HG03095 (cell line): Measurements from ENCODE around the gene STOML3.

Source experiments
- ATAC-seq: cut with Tn5 transposase; IDR thresholded peaks from one replicate; pipeline ENCODE4 v1.9.1; 2021; ENCODE audit warnings: moderate library complexity; ENCODE audit not compliant: unreplicated experiment

STOML3 gene

DNA sequence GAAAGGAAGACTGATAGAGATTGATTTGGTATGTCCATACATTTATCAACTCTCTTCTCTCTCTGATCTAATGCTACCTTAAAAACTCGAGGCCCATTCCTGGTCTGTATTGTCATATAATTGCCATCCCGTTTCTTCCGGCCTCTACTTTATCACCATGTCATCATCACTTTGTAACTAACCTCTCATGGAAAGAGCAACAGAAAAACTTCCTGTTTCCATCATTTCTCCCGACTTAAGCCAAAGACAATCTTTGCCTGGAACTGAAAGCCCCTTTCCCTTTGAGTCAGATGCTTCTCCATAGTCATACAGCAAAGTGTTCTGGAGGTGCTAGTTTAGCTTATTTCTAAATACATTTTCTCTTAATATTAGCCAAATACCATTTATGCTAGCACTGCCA, 2.8 kb upstream of the STOML3 start:
- no peak for ATAC-seq

DNA sequence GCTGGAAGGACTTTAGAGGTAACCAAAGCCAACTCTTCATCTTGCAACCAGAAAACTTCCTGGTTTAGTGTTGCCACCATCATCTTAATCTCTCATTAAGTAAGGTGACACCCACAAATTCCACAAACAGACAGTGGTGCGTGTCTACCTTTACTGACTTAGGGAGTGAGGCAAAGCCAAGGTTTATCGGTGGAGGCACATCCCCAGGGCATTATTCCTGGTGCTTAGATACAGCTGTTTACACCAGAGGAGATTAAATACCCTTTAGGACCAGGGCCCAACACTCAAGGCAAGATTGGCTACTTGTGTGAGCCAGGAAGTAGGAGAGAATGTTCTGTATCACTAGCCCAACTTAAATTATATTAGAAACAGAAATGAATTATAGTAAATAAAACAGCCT, 9.5 kb downstream of the STOML3 start:
- ATAC-seq = no peak

DNA sequence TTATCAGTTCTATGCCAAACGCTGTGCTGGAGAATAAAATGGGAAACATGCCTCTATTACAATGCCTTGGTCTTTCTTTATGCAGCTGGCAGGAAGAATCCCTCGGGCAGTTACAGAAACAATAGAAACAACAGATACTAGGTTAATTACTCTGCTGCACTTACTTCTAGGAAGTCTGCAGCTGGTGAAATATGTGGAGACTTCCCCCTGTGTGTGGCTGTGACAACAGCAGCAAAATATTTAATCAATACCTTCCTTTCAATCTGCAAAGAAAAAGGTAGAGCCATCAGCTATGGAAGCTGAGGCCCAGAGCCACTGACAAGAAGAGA, 9.9 kb downstream of the STOML3 start:
- ATAC-seq = no peak

DNA sequence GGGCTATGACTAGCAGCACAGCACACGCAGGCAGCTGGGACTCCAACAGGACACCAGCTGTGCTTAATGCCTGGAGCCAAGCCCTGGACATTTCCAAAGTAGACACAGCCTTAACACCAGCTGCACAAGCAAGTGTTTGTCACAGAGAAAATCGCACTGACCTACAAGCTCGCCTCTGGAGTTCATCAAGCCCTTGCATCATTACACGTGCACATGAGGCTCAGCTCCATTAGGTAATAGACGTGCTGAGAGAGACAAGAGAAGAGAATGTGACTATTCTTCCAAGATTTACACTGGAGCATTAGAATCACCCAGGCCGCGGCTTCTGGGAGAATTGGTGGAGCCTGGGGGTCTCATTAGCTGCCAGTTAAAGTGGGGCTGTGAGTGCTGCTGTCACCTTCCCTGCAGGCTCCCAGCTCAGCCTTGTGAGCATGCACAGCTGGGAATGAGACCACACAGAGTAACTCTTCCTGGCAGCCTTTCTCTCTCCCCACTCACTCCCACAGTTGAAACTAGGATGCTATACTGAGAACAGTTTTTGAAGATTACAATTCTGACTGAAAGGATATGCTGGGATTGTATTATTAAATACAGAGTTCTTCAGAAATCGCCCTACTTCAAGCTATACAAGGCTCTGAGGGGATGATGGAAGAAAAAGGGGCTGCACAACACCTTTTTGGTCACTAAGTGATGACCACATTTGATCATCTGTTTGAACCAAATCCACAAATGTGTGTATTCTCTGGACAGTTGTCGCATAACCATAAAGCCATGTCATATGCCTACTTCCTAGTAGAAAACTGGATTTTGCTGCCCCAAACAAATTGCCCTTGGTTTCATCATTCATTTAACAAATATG, 10.5 kb downstream of the STOML3 start:
- no peak for ATAC-seq

DNA sequence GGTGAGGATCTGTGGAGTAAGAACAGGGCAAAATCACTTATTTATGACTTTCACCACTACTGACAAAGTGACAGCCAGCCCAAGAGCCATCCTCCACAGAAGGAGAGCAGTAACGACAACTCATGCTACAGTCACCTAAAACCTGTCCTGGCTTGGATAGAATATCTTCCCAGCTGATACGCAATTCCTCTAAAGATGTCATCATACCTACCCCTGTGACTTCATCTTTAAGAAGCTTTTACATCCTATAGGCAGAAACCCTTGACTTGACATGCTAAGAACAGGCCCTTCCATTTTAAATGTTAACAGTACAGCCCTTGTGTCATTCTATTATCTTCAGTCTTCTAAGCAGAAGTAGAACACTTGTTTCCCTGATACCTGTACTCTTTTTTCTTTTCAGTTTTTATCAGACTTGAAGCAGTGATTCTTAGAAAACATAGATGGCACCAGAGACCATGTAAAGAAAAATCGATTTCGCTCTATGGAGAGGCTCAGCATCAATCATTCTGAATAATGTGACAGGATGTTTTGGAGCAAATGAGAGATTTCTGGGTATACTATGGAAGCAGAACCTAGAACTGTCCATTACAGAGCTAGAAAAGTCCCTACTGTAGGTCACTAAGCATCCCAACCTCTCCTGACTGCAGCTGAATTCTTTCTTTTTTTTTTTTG, 20.1 kb downstream of the STOML3 start:
- ATAC-seq = no peak

DNA sequence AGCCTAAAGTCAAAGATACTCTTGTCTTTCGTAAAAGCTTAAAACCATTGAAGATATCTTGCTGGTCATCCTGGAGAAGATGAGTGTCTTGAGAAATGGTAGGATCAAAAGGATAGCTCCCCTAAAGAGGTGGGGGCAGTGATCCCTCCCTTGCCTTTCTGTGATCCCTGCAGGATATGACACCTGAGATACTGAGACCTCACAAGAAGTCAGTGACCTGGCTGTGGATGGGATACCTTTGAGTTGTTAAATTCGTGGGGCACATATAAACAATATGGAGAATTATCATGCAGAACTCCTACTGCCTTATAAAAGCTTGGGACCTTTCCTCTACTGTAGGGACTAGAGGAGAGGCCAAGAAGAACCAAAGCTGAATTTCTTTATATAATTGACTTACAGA, 21.4 kb downstream of the STOML3 start:
- ATAC-seq = no peak

DNA sequence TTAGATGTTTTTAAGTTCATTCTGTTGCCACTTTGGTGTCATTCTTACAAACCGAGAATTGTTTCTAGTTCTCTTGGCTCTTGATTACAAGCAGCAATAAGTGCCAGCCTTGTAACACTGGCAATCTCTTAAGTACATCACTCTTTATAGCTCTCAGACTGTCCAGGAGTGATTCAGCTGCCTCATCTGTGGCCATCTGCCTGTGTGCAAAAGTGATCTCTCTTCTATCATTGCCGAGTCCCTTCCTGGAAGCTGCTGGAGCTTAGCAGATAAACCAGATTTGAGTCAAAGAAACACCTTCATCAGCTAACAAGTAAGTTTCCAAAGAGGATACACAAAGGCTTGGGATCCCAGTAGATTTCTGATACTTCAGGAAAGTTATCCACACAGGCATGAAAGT, 23.2 kb downstream of the STOML3 start:
- ATAC-seq = no peak

DNA sequence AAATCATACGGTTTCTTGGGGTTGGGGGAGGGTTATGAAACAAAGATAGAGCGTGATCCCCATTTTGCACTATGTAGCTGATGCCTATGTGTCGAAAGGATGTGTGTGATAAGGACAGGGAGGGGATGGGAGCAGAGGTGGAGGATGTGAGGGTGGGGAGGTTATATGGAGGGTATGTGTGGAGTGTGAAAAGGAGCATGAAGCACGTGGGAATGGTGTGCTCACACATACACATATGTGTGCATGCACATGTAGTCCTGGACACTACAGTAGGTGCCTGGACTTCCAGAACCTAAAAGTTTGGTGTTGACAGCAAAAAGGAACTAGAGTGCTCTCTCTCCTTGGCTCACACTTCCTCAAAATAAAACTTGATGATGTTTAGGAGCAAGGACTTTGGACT, 25.4 kb downstream of the STOML3 start:
- ATAC-seq = no peak

DNA sequence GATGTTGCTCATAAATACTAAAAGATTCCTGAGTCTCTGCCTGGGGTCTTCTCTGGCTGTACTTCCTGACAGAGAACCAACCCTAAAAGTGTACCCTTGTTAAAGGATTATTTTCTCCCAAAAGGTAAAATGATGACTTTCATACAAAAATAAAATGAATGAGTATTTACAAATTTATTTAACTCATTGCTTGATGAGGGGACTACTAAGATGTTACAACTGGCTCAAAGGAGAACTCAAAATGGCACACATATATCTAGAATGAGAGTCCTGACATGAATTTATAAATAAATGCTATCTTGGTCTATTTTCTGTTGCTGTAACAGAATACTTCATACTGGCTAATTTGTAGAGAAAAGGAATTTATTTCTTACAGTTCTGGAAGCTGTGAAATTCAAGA, 30.5 kb downstream of the STOML3 start:
- no peak for ATAC-seq

DNA sequence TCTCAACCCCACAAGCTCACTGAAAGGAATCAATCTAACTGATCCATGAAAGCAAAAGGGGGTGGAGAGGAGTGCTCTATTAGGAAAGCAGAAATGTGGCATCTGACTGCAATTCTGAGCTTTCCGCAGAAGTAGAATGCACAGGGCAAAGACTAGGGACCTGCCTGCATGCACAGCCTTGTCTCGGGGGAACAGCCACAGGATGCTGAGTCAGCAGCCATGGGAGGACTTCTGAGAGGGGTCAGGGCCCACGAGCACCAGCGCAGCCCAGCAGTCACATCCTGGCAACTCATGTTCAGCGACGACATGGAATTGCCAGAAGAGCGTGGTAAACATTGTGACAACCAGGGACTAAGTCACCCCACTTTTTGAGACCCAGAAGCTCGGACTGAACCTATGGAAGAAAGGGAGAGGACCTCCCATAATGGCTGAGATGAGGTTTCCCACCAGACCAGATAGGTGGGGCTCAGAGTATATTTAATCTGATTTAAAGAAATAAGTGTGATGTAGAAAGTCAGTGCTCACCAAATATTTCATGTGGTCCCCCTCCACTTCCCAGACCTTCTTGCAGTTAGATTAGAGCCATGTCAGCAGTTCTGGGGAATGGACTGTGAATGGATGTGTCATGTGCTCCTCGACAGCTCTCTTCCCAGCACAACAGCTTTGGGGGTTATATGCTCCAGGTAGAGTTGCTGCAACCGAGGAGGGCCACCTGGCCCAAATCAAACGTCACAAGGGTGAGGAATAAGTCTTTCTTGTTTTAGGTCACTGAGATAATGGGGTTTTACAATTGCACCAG, 32.6 kb downstream of the STOML3 start:
- no peak for ATAC-seq

DNA sequence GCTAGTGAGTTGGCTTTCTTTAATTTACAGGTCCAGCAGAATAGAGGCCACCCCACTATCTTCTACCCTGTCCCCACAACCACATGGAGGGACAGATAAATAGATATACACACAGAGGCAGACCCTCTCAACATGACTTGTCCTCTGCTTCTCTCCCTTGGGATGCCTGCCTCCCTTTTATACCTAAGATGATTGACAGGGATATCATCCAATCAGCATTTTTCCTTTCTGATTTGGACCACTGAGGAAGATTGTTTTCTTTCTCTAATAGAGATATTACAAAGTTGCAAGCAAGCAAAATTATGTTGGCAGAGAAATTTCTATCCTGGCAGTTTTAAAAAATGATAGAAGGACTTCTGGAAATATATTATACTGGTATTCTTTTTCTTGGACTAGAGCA, 35.8 kb downstream of the STOML3 start:
- no peak for ATAC-seq

DNA sequence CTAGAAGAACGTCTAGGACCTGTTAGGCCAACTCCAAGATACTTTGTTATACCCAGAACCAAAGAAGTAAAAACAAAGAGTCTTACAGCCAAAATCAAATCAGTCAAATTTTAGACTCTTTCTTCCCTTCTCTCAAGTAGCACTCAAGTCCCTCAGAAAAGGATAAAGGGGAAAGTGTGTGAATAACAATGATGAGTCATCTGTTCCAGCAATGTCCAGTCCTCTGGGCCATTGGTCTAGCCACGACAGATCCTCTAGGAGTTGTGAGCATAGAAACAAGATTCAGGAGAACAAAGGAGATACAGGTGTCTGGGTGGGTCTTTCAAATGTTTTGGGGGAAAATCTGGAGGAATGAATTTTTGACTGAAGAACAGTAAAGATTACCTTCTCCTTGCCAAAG, 36.3 kb downstream of the STOML3 start:
- ATAC-seq = no peak

DNA sequence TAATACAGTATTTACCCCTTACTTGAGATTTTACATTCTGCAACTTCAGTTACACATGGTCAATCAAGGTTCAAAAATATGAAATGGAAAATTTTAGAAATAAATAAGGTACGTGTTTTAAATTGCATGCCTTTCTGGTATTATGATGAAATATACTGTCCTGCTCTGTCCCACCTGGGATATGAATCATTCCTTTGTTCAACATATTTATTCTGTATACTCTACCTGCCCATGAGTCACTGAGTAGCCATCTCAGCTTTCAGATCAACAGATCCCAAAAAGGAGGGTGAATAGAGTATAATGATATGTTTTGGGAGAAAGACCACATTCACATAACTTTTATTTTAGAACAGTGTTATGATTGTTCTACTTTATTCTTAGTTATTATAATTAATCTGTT, 37.8 kb downstream of the STOML3 start:
- ATAC-seq = no peak

DNA sequence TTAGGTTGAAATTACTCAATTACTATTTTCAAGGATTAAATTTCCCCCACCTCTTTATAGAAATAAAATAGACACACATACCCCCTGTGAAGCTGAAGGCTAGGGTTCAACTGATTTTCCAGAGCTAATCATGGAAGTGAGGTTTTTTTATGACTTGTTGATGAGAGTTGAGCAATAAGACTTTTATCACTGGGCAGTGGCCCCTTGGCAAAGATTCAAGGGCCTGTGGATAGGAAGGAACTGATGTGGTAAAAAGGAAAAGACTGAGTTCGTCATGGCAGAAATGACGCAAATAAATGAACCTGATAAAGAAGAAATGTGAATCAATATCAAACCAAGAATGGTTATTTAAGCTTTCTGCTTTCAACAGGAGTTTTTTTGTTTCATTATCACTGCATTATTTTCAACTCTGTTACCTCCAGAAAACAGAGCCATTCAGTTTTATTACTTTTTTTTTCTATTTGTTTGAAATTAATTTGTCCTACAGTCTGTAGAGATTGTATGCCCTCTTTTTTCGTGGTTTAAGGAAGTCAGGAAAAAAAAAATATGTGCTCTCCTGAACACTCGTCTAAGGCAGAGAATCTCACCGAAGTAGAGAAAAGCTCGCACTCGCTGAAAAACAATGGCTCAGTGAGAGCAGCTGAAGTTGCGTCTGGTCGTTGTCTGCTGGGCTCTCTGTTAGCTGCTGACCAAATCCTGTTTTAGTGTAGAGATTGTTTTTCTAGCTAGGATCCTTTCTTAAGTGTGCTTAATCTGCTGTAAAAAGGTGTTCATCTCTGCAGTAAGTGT, 38.9 kb downstream of the STOML3 start:
- no peak for ATAC-seq

DNA sequence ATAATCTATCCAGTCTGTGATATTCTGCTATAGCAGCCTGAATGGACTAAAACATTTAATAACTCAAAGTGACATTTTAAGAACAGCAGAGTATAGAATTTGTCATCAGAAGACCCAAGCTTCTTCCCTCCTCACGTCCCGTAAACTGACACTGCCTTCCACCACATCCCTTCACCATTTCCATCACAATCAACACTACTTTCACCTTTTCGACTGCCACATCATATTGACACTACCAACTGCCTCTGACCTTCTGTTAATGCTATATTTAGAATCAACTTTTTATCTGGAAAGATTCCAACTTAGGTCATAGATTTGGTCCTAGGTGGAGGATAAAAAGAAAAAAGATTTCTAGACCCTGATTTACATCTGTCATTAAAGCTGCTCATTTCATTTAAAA, 39.6 kb downstream of the STOML3 start:
- ATAC-seq = no peak

DNA sequence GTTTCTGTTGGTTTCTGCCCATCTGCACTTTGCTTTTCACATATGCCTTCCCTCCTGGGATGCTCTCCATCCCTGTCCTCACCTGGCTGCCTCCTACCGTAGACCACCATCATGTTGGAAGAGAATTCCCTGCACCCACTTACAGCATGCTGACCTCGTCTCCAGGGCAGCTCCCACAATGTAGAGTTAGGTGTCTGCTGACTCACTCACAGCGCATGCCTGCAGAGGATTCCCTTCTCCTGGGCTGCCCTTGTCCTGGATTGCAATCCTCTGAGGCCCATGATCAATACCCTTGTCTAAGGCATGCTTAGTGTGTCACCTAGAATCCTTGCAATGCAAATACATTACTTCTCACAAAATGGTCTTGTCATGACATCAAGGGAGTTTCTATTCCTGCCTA, 43.6 kb downstream of the STOML3 start:
- no peak for ATAC-seq

DNA sequence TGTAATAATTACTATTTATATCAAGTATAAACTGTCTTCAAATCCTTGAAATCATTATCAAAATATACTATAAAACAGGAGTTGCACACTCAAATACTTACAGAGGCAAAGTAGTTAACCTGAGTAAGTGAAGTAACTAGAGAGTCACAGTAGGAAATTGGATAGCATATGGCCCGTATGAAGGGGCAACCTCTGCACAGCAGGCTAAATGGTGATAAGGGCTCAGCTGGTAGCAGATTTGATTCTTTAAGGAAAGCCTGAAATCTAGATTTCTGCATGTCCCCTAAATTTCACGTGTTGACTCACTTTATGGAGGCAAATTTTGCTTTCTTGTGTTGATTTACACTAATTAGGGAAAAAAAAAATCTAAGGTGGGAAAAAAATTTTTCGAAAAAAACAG, 46.4 kb downstream of the STOML3 start:
- ATAC-seq = no peak

DNA sequence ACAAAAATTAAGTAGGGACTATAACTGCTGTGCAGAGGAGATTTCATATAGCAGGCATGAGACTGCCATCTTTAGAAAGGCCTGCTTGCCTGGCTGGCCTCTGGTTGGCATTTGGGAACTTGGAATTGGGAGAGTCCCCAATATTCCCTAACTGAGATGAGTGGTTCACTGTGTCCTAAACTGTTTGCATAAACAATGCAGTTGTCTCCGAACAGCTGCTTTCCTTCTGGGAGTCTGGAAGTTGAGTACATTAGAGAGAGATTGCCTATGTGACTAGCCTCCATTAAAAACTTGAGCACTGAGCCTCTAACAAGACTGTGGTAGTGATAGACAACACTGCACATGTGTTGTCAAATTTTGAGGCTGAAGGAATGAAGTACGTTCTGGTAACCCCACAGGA, 47.4 kb downstream of the STOML3 start:
- ATAC-seq = no peak

DNA sequence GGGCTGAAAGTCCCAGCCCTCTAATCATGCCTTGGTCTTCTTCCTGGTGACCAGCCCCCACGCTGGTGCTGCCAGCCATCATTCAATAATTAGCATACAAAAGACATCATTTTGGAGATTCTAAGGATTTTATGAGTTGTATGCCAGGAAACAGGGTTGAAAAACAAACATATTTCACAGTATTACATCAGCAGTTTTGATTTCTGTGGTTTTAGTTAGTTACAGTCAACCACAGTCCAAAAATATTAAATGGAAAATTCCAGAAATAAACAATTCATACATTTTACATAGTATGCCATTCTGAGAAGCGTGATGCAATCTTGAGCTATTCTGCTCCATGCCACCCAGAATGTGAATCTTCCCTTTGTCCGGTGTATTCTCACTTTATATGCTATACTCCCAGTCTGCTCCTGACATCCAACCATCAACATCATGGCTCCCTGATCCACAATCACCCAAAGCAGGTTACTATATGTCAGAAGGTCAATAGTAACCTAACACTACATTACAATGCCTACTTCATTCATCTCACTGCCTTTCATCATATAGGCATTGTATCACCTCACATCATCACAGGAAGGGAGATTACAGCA, 49.2 kb downstream of the STOML3 start:
- no peak for ATAC-seq

DNA sequence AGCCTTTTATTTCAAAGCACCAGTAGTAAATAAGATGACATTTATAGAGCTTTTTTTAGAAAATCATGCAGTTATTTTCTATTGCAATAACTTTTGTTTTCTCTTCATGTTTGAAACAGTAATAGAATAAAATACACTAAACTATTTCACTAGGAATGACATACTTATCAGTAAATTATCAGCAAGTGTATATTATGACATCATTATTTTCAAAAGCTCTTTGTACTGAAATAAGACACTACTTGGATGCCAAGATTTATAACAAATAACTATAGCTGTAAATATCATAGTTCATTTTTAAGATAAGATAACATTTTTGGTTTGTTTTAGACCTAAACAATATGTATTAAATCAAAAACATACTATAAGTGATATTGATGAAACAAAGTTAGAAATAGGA, 56.8 kb downstream of the STOML3 start:
- ATAC-seq = no peak

DNA sequence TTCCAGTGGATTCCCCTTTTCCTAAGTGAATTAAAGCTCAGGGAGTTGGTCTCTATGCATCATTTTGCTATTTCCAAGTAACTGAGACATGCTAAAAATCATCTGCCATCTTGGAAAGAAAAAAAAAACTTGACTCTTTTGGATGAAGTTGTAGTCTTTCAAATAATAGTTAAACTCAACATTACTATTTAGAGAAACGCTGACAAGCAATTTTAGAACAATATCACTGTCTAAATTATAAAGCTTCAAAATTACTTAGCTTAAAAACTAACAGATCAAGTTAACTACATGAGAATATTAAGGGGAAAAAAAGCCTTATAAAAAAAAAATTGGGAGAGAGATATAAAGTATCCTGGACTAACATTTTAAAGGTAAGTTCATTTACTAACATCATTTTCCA, 68.5 kb downstream of the STOML3 start:
- ATAC-seq = no peak
